ENCODE data around the gene HNRNPU.

Gene HNRNPU

DNA sequence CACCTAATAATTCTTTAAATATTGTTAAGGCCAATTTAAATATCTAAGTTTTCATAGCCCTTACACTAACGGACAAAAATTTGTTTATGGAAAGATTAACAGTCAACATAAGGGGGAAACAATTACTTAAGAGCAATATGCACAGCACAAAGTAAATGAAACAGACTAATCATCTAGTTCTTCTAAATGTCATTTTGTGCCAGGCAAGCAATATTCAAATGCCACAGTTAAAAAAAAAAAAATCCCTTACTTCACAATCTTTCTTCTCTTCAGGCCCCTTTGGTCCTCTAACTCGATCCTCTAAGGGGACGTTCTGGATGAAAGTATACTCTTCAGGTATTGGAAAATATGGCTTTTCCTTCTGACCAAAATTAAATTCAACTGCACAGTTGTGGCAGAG is 6.6 kb downstream of the HNRNPU start:
- Histone ChIP-seq H3K4me1 (peaks cover 0 to 81% (median 43%) of the 10 kb centered on the region in 4 donors), H3K27me3 (no peaks in the 10 kb centered on the region), H3K27ac (peak overlapping the region in 1 of 2 donors; percentile 8)

DNA sequence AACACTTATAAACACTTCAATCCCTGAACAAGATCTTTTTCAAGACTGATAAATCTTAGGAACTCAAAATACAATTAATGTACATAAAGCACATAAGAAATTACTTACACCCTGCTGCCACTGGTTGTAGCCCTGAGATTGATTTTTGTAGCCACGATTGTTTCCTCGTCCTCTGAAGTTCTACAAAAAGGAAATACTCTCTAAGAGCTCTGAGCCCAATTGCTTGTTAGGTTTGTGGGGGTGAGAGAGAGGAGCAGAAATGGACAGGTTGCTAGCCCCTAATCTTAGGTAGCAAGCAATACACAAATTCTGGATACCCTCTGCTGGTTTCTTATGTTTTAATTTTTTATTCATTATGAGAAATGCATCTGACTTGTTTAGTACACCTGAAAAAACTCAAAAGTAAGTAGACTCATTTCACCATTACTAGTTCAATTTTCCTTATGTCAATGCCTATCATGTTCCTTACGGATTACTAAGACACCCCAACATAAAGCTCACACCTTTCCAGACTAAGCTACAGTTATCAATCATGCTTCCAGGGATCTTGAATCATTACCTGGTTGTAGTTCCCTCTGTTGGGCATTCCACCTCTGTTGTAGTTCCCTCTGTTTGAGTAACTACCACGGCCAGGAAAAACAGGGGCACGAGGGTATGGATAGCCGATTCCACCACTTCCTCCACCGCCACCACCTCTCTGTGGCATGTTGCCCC is 9.3 kb downstream of the HNRNPU start:
- Histone ChIP-seq H3K36me3 (peaks cover 81 to 98% (median 95%) of the 10 kb centered on the region in 3 donors), H3K9me3 (no peaks in the 10 kb centered on the region), H3K4me1 (peaks cover 0 to 68% (median 27%) of the 10 kb centered on the region in 4 donors), H3K27me3 (no peaks in the 10 kb centered on the region), H3K4me3 (no peak overlapping the region), H3K27ac (no peak overlapping the region)
- no peak for DNase-seq
- TF ChIP-seq, protein P1, sequence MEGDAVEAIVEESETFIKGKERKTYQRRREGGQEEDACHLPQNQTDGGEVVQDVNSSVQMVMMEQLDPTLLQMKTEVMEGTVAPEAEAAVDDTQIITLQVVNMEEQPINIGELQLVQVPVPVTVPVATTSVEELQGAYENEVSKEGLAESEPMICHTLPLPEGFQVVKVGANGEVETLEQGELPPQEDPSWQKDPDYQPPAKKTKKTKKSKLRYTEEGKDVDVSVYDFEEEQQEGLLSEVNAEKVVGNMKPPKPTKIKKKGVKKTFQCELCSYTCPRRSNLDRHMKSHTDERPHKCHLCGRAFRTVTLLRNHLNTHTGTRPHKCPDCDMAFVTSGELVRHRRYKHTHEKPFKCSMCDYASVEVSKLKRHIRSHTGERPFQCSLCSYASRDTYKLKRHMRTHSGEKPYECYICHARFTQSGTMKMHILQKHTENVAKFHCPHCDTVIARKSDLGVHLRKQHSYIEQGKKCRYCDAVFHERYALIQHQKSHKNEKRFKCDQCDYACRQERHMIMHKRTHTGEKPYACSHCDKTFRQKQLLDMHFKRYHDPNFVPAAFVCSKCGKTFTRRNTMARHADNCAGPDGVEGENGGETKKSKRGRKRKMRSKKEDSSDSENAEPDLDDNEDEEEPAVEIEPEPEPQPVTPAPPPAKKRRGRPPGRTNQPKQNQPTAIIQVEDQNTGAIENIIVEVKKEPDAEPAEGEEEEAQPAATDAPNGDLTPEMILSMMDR (IDR thresholded peaks at IDR 0.05): no peak
- intact Hi-C loops (cut with DNase I; ENCODE audit: low total_unique reads): no loop called here

More for the DNA sequence above, 6.6 kb downstream of the HNRNPU start:
- TF ChIP-seq, protein P1 (IDR thresholded peaks at IDR 0.05): no peak
- no peaks in the 10 kb centered on the region for H3K9me3 ChIP-seq
- DNase-seq: no peak
- no peak overlapping the region for H3K4me3 ChIP-seq
- intact Hi-C loops (cut with DNase I; ENCODE audit: low total_unique reads): no loop called here
- H3K36me3 ChIP-seq: peaks cover 73 to 83% (median 76%) of the 10 kb centered on the region in 3 donors

DNA sequence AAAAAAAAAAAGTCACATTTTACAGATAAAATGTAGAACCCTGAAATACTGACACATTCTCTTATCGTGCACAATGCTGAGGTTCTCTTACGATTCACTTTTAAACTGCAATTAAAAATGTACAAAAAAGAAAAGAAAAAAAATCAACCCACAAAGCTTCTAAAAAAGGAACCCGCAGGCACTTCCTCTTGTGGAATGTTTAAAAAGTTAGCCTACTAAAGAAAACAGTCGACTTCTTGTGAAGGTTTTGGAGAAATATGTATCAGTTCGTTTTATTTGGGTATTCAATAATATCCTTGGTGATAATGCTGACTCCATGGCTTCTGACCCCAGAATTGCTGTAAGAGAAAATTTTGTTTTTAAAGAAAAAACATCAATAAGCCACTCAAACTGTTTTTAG is 10.2 kb downstream of the HNRNPU start:
- intact Hi-C loops (cut with DNase I; ENCODE audit: low total_unique reads): no loop called here
- Histone ChIP-seq H3K4me1 (peaks cover 0 to 59% (median 22%) of the 10 kb centered on the region in 4 donors), H3K27ac (no peak overlapping the region), H3K27me3 (no peaks in the 10 kb centered on the region), H3K4me3 (no peak overlapping the region), H3K36me3 (peaks cover 73 to 95% (median 86%) of the 10 kb centered on the region in 3 donors), H3K9me3 (no peaks in the 10 kb centered on the region)
- no peak for DNase-seq
- TF ChIP-seq, protein P1 (IDR thresholded peaks at IDR 0.05): no peak

DNA sequence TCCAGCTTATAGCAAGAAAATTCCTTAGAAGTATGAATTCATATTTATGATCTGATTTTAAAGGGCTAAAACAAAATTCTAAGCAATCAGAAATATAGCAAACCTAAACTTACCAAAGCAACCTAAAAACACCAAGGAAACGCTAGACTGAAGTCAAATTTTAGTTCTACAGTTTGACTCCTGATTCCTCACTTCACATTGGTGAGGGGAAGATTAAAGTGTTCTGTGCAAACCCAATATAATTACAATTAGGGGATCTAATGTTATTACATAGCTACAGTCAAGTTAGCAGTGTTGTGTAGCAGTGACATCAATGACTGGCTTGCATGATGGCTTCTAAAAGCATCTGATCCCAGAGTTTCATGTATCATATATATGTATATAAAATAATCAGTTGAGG is 11.6 kb downstream of the HNRNPU start:
- intact Hi-C loops (cut with DNase I; ENCODE audit: low total_unique reads): no loop called here
- Histone ChIP-seq H3K9me3 (no peaks in the 10 kb centered on the region), H3K27me3 (no peaks in the 10 kb centered on the region), H3K36me3 (peaks cover 70 to 97% (median 77%) of the 10 kb centered on the region in 3 donors), H3K27ac (no peak overlapping the region), H3K4me3 (no peak overlapping the region), H3K4me1 (peaks cover 0 to 46% (median 14%) of the 10 kb centered on the region in 4 donors)
- DNase-seq: no peak
- TF ChIP-seq, protein P1 (IDR thresholded peaks at IDR 0.05): no peak

DNA sequence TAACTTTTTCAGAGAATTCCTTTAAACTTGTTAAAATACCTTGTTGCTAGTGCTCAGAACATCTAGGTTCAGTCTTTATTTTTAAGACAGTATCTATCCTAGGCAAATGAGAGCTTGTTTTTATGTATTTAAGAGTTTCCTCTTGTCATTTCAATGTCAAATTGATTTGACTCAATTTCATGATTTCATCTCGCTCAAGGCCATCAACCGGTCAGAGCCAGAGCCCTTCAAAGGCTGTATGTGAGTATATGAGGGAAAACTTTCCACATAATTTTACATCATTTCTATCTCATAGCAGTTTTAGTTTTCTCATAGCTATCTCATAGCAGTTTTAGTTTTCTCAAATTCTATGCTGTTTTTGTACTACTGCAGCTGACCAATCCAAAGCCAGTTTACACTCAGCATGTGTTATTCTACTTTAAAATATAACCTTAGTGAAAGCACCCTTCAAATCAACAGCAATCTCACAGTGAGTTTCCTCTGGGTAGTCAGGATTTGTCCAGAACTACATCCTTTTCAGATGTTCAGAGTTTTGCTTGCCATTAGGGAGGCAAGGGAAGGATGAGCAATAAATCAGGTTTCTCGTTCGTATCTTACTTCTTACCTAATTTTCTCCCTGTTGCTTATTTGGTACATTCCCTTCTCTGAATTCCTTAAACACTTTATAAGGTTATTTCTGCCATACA is 12.7 kb downstream of the HNRNPU start:
- Histone ChIP-seq H3K4me3 (no peak overlapping the region), H3K9me3 (no peaks in the 10 kb centered on the region), H3K27ac (no peak overlapping the region), H3K36me3 (peaks cover 70 to 96% (median 75%) of the 10 kb centered on the region in 3 donors), H3K4me1 (peaks cover 0 to 39% (median 8%) of the 10 kb centered on the region in 4 donors), H3K27me3 (no peaks in the 10 kb centered on the region)
- DNase-seq: no peak
- intact Hi-C loops (cut with DNase I; ENCODE audit: low total_unique reads): no loop called here
- TF ChIP-seq, protein P1 (IDR thresholded peaks at IDR 0.05): no peak
